Sigmoid colon (tissue), 7 donors: ENCODE results near the gene RAP1A. TPM values are rescaled to one million over a fixed set of nuclear protein-coding genes. Genes with fewer than 3 reads are reported as not detected.

ENCODE experiments used
- DNase-seq: peaks from one replicate; pipeline ENCODE4 v3.0.0-alpha.2; 2019
- H3K27ac ChIP-seq, 4 donors: fragments of 200-600 bp; sonication (generic); one replicate each; pipeline ENCODE4 v1.5.1; 2016 to 2019; ENCODE audit warnings: mild to moderate bottlenecking in 1 of 4
- H3K27me3 ChIP-seq, 3 donors: fragments of 200-600 bp; sonication (generic); one replicate each; pipeline ENCODE4 v1.5.1; 2019; ENCODE audit warnings: mild to moderate bottlenecking in 1 of 3
- H3K36me3 ChIP-seq, 4 donors: fragments of 200-600 bp; sonication (generic); one replicate each; pipeline ENCODE4 v1.5.1; 2016 to 2019
- H3K4me1 ChIP-seq, 4 donors: fragments of 200-600 bp; sonication (generic); one replicate each; pipeline ENCODE4 v1.5.1; 2017 to 2019
- H3K4me3 ChIP-seq, 4 donors: fragments of 200-600 bp; sonication (generic); one replicate each; pipeline ENCODE4 v1.5.1; 2017 to 2019; ENCODE audit warnings: mild to moderate bottlenecking in 2 of 4, moderate library complexity in 1 of 4
- H3K9me3 ChIP-seq, 4 donors: fragments of 200-600 bp in 3 of 4; sonication (generic) in 3 of 4; one replicate each; pipeline versions ENCODE4 v1.5.1 to v1.6.1; 2013 to 2019
- CTCF ChIP-seq, 4 experiments: fragments of 450-650 bp in 3 of 4; fragments of 200-600 bp in 1 of 4; IDR thresholded peaks; one replicate each; pipeline ENCODE4 v1.5.1; 2016 to 2019; ENCODE audit warnings: antibody characterized with exemption in 4 of 4, mild to moderate bottlenecking in 3 of 4, moderate library complexity in 2 of 4
- EP300 ChIP-seq, 4 donors: sonication (generic); formaldehyde crosslinking; IDR thresholded peaks; one replicate each; pipeline ENCODE4 v1.6.1; 2017; ENCODE audit warnings: antibody characterized with exemption in 4 of 4
- POLR2A ChIP-seq, 2 donors: fragments of 450-650 bp; IDR thresholded peaks; one replicate each; pipeline ENCODE4 v1.6.1; 2016; ENCODE audit warnings: antibody characterized with exemption in 2 of 2, mild to moderate bottlenecking in 2 of 2, moderate library complexity in 2 of 2
- POLR2AphosphoS5 ChIP-seq, 4 donors: sonication (generic); formaldehyde crosslinking; IDR thresholded peaks; one replicate each; pipeline ENCODE4 v1.6.1; 2017; ENCODE audit warnings: antibody characterized with exemption in 4 of 4
- WGBS, 2 donors: extraction: QIAGEN DNeasy Blood & Tissue Kit; methylation state at CpG; one replicate each; pipeline ENCODE4 v1.1.7; 2013; 5-methylcytosine and 5-hydroxymethylcytosine counted together
- intact Hi-C: fragments of 100-400 bp; cut with DNase I; formaldehyde crosslinking; loops from one replicate; pipeline ENCODE4 v1.15.1; 2023
- polyA plus RNA-seq, 3 donors: library from polyadenylated mRNA; stranded (reverse); fragments of 200-250 nt; gene quantifications; one replicate each; pipeline ENCODE4 v1.2.3, GENCODE V29; 2013
- total RNA-seq, 4 donors: library from RNA; depleted of rRNA; stranded (reverse); fragments of >200 nt; gene quantifications; one replicate each; pipeline ENCODE4 v1.1.0, GENCODE V29; 2016
- donor health status: healthy with polysubstance abuse.
- donor health status: Bipolar disorder and iron deficiency.
- donor health status: healthy.

The RAP1A gene
- total and polyA plus RNA-seq, 7 donors: 87.5 to 381 (median 213) TPM

GRCh38 chr1:111749628-111750027 is 130.0 kb downstream of the RAP1A start:
- Histone ChIP-seq H3K36me3 (no peaks in the 10 kb centered on the region), H3K9me3 (no peaks in the 10 kb centered on the region), H3K4me3 (no peak overlapping the region), H3K4me1 (peaks cover 0 to 61% (median 36%) of the 10 kb centered on the region in 4 donors), H3K27ac (no peak overlapping the region), H3K27me3 (no peaks in the 10 kb centered on the region)
- TF ChIP-seq POLR2AphosphoS5 (IDR thresholded peaks at IDR 0.05) (no peak), CTCF (IDR thresholded peaks at IDR 0.05) (no peak), POLR2A (IDR thresholded peaks at IDR 0.05) (no peak), EP300 (IDR thresholded peaks at IDR 0.05) (no peak)
- 74 to 94% methylated on average over 3 of the region's 3 CpGs for WGBS, 2 donors
- intact Hi-C loops: loop anchor here (5.0 kb wide), 1 partner anchor 137 kb away; no protein-coding TSS in a partner anchor
- DNase-seq: no peak

DNA sequence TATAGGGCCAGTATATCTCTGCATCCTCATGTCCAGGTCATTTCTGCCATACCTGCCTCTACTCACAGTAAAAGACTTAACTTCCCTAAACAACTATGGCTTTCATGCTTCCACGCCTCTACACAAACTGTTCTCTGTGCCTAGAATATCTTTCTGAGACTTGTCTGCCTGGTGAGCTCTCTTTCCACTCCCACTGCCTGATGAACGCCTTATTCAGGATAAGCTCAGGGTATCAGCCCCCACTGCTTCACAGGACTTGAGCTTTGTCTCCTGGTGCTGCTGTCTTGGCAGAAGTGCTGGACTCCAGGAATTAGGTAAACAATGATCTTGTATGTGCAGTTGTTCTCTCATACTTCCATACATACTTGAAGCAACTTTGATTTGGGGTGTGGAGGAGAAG is 131.3 kb downstream of the RAP1A start:
- Histone ChIP-seq H3K4me1 (peaks cover 0 to 57% (median 34%) of the 10 kb centered on the region in 4 donors), H3K9me3 (no peaks in the 10 kb centered on the region), H3K36me3 (no peaks in the 10 kb centered on the region), H3K4me3 (no peak overlapping the region), H3K27me3 (no peaks in the 10 kb centered on the region), H3K27ac (peak overlapping the region in 3 of 4 donors; percentile 44 to 59 (median 59))
- intact Hi-C loops: no loop called here
- DNase-seq: no peak
- TF ChIP-seq EP300 (IDR thresholded peaks at IDR 0.05) (no peak), POLR2AphosphoS5 (IDR thresholded peaks at IDR 0.05) (no peak), CTCF (IDR thresholded peaks at IDR 0.05) (no peak), POLR2A (IDR thresholded peaks at IDR 0.05) (no peak)
- WGBS, 2 donors: 79 to 88% methylated on average over 2 of the region's 2 CpGs

DNA sequence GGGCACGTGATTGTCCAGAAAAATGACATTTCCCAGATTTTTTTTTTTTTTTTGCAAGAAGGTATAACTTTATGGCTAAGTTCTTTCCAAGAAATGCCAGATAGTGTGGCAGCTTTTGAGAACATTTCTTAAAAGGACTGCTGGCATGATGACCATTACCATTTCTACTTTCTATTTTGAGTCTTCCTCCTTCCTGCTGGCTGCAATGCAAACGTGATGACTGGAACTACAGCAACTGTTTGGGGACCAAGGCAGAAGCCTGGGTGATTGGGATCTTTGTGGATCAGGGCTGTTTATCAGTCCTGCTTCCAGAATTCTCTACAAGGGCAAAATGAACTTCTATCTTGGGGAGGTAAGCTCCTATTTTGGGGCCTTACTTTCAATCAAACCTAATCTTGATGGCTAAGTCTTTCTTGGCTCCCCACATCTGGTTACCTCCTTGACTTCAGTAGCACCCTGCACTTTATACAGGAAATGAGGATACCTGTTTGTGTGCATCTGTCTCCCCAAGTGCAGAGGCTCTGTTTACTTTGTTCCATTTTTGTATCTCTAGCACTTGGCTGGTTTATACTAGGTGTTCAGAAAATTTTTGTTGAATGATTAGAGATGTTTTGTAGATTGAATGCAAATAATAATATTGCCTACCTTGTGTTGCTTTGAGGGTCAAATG is 132.5 kb downstream of the RAP1A start:
- peaks cover 0 to 56% (median 32%) of the 10 kb centered on the region in 4 donors for H3K4me1 ChIP-seq
- H3K27ac ChIP-seq: peak overlapping the region in 3 of 4 donors; percentile 44 to 59 (median 59)
- H3K4me3 ChIP-seq: no peak overlapping the region
- intact Hi-C loops: no loop called here
- no peaks in the 10 kb centered on the region for H3K36me3 ChIP-seq
- no peaks in the 10 kb centered on the region for H3K9me3 ChIP-seq
- no peaks in the 10 kb centered on the region for H3K27me3 ChIP-seq
- 50 to 55% methylated on average over 2 of the region's 2 CpGs for WGBS, 2 donors
- TF ChIP-seq EP300 (IDR thresholded peaks at IDR 0.05): no peak
- TF ChIP-seq CTCF (IDR thresholded peaks at IDR 0.05): no peak
- no peak for TF ChIP-seq POLR2A (IDR thresholded peaks at IDR 0.05)
- TF ChIP-seq POLR2AphosphoS5 (IDR thresholded peaks at IDR 0.05): no peak
- DNase-seq: no peak

DNA sequence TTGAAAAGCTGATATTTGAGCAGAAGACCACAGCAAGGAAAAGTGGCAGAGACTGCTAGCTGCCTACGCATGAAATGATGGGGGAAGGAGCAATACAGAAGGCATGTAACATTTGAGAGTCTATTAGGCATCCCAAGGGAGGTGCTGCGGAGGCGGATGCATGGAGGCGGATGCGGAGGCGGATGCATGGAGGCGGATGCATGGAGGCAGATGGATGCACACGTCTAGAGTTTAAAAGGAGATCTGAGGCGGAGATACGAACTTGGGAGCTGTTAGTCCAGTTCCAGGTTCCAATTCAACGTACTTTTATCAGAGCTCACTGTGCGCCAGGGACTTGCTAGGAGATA is 135.4 kb downstream of the RAP1A start:
- intact Hi-C loops: loop anchor here (1.0 to 2.0 kb wide), 4 partner anchors 14 to 274 kb away; no protein-coding TSS in a partner anchor
- no peak for DNase-seq
- TF ChIP-seq EP300 (IDR thresholded peaks at IDR 0.05): no peak

GRCh38 chr1:111755331-111756123 is 135.9 kb downstream of the RAP1A start, which contains the start of gene DDX20:
DDX20 (plus strand) TSS chr1:111755901; CDS start chr1:111755925, 24 bp downstream.
- 0 to 1% methylated on average over 67 of the region's 67 CpGs for WGBS, 2 donors
- intact Hi-C loops: loop anchor here (1.0 to 2.0 kb wide), 4 partner anchors 15 to 274 kb away; no protein-coding TSS in a partner anchor
- H3K9me3 ChIP-seq: no peaks in the 10 kb centered on the region

More for the DNA sequence above, 135.4 kb downstream of the RAP1A start:
- H3K4me1 ChIP-seq: peaks cover 0 to 42% (median 32%) of the 10 kb centered on the region in 4 donors
- WGBS, 2 donors: 0 to 1% methylated on average over 12 of the region's 12 CpGs
- peak overlapping the region; percentile 83 to 94 (median 93) for H3K27ac ChIP-seq
- no peaks in the 10 kb centered on the region for H3K27me3 ChIP-seq
- H3K9me3 ChIP-seq: no peaks in the 10 kb centered on the region
- H3K36me3 ChIP-seq: peaks cover 0 to 12% (median 0%) of the 10 kb centered on the region in 4 donors
- peak overlapping the region; percentile 75 to 88 (median 78) for H3K4me3 ChIP-seq

More at GRCh38 chr1:111755331-111756123, 135.9 kb downstream of the RAP1A start, which contains the start of gene DDX20:
- peak within 1 kb of the TSS; percentile 75 to 88 (median 78) for H3K4me3 ChIP-seq
- H3K27me3 ChIP-seq: no peaks in the 10 kb centered on the region
- TF ChIP-seq EP300 (IDR thresholded peaks at IDR 0.05) (peak in 2 of 4 donors; percentile 60 to 71), CTCF (IDR thresholded peaks at IDR 0.05) (peak; percentile 78 to 90 (median 88)), POLR2A (IDR thresholded peaks at IDR 0.05) (peak; percentile 16 to 46), POLR2AphosphoS5 (IDR thresholded peaks at IDR 0.05) (peak; percentile 71 to 87 (median 86))
- peaks cover 0 to 36% (median 30%) of the 10 kb centered on the region in 4 donors for H3K4me1 ChIP-seq
- peaks cover 0 to 18% (median under 1%) of the 10 kb centered on the region in 4 donors for H3K36me3 ChIP-seq
- H3K27ac ChIP-seq: peak within 1 kb of the TSS; percentile 83 to 94 (median 93)
- DNase-seq: peak; percentile 97
